Activated CD4-positive, CD25-positive, alpha-beta regulatory T cell (primary cell): Measurements from ENCODE around the gene ADCY1.

Experiments
- DNase-seq, 4 experiments: peaks; one replicate each; lab custom pipeline; 2025; lab: John Stamatoyannopoulos, UW

ADCY1 gene

GRCh38 chr7:45625714-45626440 is 51.7 kb downstream of the ADCY1 start:
- DNase-seq = no peak

- no peak for DNase-seq
Observed at GRCh38 chr7:45626441-45627430, 52.6 kb downstream of the ADCY1 start.

GRCh38 chr7:45627691-45628456 is 53.7 kb downstream of the ADCY1 start:
- no peak for DNase-seq

GRCh38 chr7:45631569-45631968 is 57.4 kb downstream of the ADCY1 start:
- DNase-seq = no peak

GRCh38 chr7:45636733-45637132 is 62.6 kb downstream of the ADCY1 start:
- no peak for DNase-seq

- no peak for DNase-seq
Observed at GRCh38 chr7:45638916-45639315, 64.7 kb downstream of the ADCY1 start.

GRCh38 chr7:45642044-45642443 is 67.9 kb downstream of the ADCY1 start:
- no peak for DNase-seq

- no peak for DNase-seq
Observed at GRCh38 chr7:45643630-45644029, 69.5 kb downstream of the ADCY1 start.

GRCh38 chr7:45644237-45644636 is 70.1 kb downstream of the ADCY1 start:
- no peak for DNase-seq

GRCh38 chr7:45645141-45645969 is 71.2 kb downstream of the ADCY1 start:
- no peak for DNase-seq

GRCh38 chr7:45646207-45646821 is 72.1 kb downstream of the ADCY1 start:
- no peak for DNase-seq

GRCh38 chr7:45646996-45647825 is 73.0 kb downstream of the ADCY1 start:
- DNase-seq = no peak

- no peak for DNase-seq
Observed at GRCh38 chr7:45647967-45648670, 74.0 kb downstream of the ADCY1 start.

- DNase-seq = no peak
Observed at GRCh38 chr7:45648671-45648995, 74.5 kb downstream of the ADCY1 start.

GRCh38 chr7:45649560-45650346 is 75.6 kb downstream of the ADCY1 start:
- DNase-seq = no peak

- no peak for DNase-seq
Observed at GRCh38 chr7:45650404-45651394, 76.5 kb downstream of the ADCY1 start.

- DNase-seq = no peak
Observed at GRCh38 chr7:45651540-45651939, 77.4 kb downstream of the ADCY1 start.
